GM21381 (cell line): ENCODE results near the gene STON2.

ENCODE experiments used
- ATAC-seq: cut with Tn5 transposase; IDR thresholded peaks from one replicate; pipeline ENCODE4 v1.9.1; 2021; ENCODE audit warnings: mild to moderate bottlenecking, moderate library complexity; ENCODE audit not compliant: unreplicated experiment

The STON2 gene

DNA sequence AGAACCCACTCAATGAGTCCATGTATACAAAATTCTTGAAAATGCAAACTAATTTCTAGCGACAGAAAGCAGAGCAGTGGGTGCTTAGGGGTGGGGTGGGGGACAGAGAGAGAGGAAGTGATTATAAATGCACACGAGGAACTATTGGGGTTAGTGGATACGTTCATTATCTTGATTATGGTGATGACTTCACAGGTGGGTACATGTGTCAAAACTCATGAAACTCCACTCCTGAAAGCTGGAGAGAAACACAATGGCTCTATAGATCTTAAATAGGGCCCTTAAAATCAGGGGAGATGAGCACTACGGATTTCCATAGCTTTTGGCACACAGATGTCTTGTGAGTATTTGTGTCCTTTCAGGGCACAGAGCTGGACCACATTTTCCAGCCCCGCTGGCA lies 59.9 kb downstream of the STON2 start:
- no peak for ATAC-seq

GRCh38 chr14:81337073-81337472 lies 63.1 kb downstream of the STON2 start:
- ATAC-seq = no peak

DNA sequence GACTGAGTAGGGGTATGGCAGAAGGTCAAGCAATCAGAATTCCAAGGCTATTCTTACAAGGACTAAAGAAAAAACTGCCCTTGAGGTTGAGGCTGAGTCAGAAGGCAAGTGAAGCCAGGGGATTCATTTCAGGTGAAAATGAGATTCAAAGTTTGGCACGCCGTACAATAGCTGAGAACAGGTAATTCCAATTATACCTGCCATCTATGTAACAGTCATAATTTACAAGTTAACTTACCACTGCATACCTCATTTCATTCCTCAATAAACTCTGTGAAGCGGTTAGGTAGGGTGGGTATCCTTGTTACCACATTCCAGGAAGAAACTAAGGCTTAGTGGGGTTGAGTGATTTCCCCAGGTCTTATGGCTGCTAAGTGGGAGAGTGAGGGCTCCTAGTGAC lies 64.1 kb downstream of the STON2 start:
- no peak for ATAC-seq

- no peak for ATAC-seq
Observed at GRCh38 chr14:81332725-81333124, 67.4 kb downstream of the STON2 start.

DNA sequence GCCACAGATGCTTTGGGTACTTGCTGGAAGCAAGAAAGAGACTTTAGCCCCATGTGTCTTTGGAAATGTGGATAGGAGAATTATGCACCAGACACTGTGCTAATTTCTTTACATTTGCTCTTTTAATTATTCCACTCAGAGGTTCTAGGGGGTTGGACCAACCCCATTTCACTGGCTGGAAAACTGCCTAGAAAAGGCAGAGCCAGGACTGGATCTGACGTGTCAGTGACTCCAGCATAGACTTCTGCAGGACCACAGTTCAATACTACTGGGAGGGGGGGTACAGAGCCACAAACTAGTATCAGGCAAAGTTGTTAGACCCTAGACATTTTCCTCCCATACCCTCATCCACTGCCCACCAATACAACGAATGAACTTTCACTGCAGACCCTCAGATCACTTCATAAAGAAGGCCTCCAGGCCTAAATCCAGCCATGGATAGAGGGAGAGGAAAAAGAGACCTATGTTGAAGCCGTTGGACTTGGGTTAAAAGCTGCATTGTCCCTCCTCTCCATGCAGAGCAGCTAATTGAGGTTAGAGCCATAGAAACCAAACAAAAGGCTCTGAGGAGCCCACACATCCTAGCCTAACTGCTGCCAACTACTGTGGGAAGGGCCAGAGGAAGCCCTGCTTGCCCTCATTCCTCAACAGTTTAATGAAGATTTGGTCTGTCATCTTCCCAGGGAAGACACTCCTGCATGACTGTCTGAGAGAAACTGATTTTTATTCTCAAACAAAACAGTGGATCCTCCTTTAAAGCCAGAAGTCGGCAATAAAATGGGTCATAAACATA lies 68.7 kb downstream of the STON2 start:
- no peak for ATAC-seq

- no peak for ATAC-seq
Observed at GRCh38 chr14:81330619-81331122, 69.5 kb downstream of the STON2 start.

DNA sequence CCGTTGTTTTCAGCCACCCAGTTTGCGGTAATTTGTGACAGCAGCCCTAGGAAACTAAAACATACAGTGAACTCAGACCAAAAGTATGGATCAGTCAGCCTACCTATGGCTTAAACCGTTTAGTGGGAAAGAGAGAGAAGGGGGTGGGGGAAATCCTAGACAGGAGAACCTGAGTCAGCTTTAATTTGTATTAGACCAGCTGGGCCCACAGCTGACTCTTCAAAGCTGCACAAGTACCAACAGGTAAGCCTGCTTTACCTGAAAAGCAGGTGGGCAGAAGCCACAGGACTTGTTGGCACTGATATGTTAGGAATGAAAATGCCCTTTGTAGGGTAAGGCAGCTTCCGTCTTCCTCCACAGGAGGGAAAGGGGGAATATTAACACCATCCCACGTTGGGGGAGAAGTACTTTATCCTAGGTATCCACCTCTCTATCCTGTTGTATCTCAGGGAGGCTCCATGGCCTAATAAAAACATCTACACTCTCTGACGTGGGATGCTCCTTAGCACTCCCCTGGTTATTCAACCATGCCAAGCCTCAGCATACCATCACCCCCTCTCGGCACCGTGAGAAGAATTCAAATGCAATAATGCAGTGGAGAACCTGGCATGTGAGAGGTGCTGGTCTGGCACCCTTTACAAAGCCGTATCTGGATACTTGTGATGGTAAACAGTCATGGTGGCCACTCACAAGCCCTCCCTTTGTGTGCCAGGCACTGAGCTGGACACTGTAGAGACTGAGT lies 70.3 kb downstream of the STON2 start:
- no peak for ATAC-seq

- no peak for ATAC-seq
Observed at GRCh38 chr14:81326451-81326850, 73.7 kb downstream of the STON2 start.

DNA sequence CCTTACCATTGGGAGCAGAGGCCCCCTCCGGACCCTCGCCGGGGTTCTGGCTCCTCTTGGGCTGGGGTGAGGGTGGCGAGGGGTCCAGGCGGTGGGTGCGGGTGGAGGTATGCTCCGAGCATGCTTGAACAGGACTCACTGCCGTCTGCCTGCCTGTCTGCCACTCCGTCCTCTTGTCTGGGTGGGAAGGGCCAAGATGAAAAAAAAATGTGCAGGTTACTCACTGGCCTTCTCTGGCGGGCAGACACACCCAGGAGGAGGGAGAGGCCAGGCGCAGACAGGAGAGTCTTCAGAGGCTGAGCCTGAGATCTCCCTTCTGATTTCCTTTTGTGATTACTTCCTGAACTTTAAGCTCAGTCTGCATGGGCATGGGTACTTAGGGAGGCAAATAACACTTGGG lies 76.1 kb downstream of the STON2 start:
- ATAC-seq = no peak

DNA sequence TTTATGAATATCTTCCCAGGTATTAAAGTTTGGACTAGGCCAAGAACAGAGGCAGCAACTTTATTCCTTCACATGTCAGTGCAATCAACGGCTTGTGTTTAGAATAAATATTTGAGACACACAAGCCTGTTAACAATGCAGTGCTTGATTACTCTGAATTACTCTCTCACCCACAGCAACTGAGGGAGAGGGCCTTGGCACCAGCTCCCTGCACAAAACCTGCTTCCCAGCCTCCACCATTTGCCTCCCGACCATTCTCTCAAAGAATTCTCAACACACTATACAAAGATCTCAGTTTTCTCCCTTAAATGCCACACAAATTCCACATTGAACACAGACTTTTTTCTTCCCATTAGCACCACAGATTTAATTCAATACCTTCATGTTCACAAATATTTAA lies 77.0 kb downstream of the STON2 start:
- no peak for ATAC-seq

DNA sequence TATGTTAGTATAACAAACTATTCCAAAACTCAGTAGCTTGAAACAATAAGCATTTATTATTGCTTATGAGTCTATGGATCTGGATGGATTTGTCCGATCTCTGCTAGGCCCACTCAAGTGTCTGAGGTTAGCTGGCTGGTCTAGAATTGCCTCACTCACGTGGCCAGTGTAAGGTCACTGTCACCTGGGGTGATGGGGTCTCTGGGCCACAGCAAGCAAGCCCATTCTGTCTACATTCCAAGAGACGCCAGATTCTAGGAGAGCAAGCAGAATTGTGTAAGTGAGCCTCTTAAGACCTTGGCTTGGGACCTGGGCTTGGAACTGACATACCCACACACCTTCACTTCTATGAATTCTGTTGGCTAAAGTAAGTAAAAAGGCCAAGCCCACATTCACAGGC lies 80.2 kb downstream of the STON2 start:
- ATAC-seq = no peak

DNA sequence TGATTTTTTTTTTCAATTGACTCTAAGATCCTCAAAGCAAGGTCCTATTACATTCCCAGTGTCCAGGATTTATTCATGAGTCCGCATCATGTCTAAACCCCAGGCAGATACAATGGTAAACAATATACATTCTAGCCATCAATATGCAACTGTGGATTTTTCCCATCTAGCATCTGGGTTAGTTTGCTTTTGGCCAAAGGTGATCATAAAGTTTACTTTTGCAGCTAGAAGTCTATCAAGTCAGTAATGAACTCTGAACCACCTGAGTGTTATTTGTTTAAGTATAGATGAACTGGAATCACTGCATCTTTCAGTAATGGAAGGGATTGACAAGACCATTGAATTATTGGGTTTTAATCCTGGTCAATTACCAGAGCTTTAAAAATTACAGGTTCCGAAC lies 80.8 kb downstream of the STON2 start:
- ATAC-seq = no peak

DNA sequence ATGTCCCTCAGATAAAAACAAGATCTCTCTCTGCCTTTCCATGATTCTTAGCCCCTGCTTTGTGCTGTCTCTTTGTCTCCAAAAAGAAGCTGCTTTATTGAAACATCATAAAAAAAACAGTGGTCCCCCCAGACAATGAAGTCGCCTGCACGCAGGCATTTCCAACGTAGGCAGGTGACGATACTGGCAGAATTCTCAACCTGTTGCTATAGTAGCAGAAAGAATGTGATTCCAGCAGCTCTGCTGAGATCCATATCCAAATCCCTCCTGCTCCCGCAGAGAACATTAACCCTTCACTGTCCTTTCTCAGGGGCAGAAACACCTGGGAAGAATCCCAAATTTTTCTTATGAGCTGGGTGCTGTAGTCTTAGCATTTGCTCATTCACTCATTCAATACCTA lies 84.8 kb downstream of the STON2 start:
- ATAC-seq = no peak

GRCh38 chr14:81314443-81315175 lies 85.5 kb downstream of the STON2 start:
- ATAC-seq = no peak

DNA sequence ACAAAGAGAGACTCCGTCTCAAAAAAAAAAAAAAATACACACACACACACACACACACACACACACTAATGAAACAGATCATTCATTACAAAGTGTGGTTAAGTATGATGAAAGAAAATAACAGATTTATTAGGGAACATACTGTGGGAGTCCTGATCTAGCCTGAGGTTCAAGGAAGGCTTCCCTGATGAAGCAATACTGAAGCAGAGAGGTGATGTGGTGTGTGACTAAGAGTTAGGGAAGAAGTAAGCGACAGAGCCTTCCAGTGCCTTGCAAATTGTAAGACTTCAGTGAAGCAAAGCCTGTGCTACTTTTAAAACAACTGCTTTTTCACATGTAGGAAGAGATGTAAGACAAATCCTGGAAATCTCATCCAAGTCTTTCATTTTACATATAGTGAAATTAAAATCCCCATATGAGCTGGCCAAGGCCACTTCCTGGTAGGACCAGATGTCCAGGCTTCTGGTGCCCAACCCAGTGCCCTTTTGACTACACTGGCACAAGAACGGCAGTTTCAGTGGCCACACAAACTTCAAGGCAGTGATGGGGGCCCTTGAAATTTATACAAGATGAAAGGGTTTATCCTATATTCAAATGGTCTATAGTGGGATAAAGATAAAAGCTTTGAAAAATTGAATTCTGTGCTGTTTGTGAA lies 86.2 kb downstream of the STON2 start:
- no peak for ATAC-seq

- ATAC-seq = no peak
Observed at GRCh38 chr14:81313200-81313599, 86.9 kb downstream of the STON2 start.

DNA sequence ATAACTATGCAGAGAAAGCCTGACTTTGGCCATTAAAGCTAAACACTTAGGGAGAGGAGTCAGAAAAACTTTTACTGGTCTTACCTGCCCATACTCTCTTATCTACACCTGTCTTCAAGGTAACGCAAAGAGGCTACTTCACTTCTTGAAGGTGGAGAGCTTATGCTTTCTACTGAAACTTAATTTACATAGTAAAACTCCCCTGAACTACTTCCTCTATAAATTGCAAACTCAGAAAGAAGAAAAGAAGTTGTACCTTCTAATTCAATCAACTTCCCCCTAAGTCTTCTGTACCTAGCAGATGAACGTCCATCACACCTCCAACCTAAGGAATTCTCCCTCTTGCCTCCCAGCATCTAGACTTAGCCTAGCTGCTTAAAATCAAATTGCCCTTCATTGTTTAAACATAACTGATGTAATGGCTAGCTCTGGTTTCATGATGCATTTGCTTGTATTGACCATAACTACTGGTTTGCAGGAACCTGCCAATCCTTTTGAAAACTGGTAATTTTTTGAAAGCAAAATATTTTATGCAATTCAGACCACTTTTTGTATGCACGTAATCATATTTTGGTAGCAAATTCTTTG lies 87.7 kb downstream of the STON2 start:
- no peak for ATAC-seq

GRCh38 chr14:81311778-81312177 lies 88.3 kb downstream of the STON2 start:
- no peak for ATAC-seq

DNA sequence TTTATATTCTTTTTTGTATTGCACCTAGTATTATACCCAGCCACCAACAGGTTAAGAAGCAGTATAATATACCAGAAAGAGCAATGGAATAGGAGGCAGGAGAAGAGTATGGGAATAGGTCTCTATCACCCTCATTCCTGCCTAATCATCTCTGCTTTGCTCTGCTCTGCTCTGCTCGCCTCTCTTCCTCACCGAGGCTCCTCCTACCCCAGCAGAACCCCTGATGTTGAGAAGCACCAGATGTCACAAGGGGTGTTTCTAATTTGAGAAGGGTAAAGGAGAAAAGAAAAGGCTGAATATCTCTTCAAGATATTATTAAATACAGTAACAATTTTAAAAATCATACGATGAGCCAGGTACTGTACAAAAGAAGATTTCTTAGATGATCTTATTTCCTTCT lies 89.0 kb downstream of the STON2 start:
- ATAC-seq = no peak

DNA sequence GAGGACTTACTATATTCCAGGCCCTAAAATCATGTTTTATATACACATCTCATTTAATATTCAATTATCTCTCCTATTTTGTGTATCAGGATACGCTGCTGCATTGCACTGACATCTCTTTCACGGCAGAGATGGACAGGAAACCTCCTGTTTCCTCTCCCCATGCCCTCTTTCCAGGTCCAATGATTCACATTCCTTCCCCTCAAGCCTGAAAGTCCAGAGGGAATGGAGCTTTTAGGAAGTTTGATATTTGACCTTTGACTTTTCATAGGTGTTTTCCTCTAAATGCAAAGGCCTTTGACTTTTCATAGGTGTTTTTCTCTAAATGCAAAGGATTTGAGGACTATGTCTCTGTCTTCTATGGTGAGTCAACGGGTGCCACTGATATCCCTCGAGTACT lies 89.5 kb downstream of the STON2 start:
- ATAC-seq = no peak

- ATAC-seq = no peak
Observed at GRCh38 chr14:81309511-81309910, 90.6 kb downstream of the STON2 start.
